GM21528 (cell line): ENCODE measurements around the gene TMEM209.
"Not testable (repeated sequence)": the region's sequence is repeated elsewhere in the genome, so short reads cannot be mapped to it uniquely, and the experiment has no call there.

Experiments
- ATAC-seq: cut with Tn5 transposase; IDR thresholded peaks from one replicate; pipeline ENCODE4 v1.9.1; 2021; ENCODE audit warnings: mild to moderate bottlenecking, moderate library complexity; ENCODE audit not compliant: unreplicated experiment, low FRiP score

The TMEM209 gene

DNA sequence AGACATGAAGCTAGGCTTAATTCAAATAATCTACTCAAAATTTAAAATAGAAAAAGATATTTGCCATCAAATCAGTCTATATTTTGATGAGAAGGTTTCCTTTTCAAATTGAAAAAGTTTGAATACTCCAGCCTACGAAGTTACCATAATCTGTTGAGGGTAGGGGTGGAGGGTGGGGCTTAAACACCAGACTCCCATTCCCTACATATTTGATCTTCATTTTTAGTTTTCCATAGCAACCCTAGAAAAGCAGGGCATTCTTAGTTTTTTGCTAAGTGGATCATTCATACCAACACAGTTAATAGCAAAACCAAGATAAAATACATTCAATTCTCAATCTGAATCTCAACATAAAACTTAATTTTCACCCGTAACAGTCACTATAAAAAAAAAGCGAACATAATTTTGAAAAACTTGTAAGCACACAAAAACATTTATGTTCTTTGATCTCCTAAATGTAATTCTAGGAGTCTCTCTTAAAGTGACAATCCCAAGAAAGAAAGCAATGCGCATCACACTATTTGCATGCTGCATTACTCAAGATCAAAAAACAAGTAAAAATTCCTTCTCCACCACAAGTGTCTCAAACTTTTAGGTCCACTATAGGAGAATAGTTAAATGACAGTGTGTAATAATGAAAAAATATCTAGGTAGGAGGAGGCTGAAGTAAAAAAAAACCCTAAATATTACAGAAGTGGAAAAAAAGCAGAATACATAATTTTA lies 30.8 kb downstream of the TMEM209 start:
- no peak for ATAC-seq

DNA sequence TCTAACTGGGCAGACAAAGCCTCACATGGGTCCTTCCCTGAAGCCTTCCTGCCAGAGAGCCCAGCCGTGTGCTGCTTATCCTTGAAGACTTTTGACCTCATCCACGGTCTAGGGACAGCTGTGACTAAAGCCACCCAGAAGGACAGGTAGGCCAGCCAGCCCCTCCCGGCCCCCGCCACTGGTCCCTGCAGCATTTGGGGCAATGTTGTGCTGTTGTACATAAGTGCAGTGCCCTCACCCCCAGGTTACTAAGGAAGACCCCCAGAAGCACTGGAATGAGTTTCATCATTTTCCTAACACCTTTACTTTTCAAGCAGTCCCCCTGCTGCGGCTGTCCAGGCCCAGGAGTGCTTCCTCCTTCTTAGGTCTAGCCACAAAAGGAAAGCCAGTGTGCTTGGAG lies 43.0 kb downstream of the TMEM209 start:
- no peak for ATAC-seq

DNA sequence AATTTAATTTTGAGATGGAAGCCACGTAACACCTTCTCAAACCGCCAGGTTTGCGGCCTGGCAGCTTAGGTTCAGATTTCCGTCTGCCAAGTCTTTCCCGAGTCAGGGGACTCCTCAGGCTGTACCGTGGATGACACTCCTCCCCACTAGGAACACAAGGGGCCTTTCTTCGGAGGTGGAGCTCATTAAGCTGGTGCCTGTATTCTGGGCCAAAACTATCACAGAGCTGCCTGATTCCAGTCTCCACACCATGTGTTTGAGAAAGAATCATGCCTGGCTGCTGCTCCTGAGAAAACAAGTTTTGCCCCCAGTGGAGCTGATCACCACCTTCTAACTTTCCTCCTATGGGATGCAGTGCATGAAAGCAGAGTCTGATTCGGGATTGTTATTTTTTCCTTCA lies 44.8 kb downstream of the TMEM209 start:
- no peak for ATAC-seq

DNA sequence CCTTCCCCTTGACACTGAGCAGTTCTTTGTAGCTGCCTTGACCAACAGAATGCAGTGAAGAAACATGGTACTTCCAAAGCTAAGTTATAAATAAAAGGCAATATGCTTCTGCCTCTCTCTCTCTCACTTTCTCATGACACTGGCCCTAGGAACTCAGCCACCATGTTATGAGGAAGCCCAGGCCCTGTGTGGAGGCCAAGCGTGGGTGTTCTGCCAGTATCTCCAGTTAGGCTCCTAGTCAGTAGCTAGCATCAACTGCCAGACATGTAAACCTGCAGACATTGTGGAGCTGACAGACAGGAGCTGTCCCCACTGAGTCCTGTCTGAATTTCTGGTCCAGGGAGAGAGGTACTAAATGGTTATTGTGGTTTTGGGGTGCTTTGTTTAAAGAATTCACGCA lies 45.2 kb downstream of the TMEM209 start:
- ATAC-seq = no peak

DNA sequence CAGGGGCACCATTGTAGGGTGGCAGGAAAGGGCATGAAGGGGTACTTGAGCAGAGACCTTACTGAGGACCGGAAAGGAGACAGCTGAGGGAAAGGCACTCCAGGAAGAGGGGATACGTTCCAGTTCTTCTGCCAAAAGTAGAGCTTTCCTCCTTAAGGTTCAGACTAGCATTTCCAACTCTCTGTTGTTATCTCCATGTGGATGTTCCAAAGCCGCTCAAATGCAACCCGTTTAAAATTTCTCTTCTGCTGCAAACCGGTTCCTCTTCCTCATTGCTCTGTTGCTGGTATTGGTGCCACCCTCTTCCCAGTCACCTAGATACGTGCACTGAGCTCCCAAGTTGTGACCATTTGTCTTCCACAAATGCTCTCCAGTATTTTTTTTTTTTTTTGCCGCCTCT lies 47.5 kb downstream of the TMEM209 start:
- ATAC-seq = no peak

DNA sequence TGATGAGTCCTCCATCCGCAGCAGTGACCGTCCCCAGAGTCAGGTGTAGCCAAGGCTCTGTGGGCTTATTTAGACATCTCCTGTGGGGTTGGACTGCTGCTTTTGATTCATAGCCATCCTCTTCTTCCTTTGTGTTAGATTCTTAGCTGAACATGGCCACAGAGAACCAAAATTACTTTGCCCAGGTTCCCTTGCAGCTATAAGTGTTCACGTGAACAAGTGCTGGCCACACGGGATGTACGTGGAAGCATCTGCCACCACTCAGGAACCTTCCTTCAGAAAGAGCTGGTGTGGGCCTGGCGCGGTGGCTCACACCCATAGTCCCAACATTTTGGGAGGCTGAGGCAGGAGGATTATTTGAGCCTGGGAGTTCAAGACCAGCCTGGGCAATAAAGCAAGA lies 49.1 kb downstream of the TMEM209 start:
- no peak for ATAC-seq

DNA sequence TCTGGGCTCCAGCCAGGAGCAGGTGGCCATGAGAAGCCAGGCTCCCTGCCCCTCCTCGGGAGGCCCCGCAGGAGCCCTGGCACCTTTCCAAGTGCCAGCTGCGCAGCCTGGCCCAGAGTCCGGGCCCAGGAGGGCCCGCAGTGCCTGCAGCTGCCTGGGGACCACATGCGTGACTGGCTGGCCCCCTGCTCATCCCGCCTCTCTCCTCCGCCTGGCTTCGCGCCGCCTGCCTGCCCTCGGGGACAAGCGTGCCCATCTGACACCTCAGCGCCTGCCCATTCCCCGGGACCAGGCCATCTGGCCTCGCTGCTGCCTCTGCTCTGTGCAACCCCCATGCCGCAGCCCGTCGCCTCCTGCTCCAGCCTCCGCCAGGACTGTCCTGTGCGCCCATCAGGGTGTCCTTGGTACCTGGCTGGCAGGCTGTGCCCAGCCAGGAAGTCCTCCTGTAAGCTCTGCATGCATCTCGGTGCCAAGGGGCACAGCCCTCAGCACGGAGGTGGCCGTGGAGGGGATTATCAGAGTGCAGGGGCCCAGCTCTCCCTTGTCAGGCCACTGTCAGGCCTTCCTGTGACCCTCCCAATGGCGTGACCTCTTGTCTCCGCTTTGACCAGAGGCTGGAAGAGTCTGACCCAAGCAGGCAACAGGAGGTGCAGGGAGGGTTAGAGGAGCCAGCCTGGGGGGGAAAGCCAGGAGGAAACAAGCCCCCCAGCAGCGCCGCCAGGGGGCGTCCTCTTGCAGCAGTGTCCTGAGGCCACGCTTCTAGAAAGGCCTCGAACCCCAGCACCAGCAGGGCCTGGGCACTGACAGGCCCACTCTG lies 50.5 kb downstream of the TMEM209 start:
- ATAC-seq = no peak

DNA sequence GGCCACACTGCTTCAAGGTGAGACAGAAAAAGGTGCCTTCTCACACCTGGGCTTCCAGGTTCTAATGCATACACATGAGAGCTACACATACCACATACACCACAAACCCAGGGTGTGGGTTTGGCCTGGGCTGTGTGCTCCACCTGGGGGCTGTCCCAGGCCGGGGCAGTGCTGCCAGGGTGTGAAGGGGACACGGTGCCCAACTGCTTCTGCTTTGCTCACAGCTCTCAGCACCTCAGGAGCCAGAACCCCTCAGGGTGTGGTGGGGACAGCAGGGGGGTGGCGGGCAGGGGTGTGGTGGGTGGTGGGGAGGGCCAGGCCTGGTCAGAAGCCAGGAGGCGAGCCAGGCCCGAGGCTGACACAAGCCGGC lies 51.1 kb downstream of the TMEM209 start:
- ATAC-seq = no peak

DNA sequence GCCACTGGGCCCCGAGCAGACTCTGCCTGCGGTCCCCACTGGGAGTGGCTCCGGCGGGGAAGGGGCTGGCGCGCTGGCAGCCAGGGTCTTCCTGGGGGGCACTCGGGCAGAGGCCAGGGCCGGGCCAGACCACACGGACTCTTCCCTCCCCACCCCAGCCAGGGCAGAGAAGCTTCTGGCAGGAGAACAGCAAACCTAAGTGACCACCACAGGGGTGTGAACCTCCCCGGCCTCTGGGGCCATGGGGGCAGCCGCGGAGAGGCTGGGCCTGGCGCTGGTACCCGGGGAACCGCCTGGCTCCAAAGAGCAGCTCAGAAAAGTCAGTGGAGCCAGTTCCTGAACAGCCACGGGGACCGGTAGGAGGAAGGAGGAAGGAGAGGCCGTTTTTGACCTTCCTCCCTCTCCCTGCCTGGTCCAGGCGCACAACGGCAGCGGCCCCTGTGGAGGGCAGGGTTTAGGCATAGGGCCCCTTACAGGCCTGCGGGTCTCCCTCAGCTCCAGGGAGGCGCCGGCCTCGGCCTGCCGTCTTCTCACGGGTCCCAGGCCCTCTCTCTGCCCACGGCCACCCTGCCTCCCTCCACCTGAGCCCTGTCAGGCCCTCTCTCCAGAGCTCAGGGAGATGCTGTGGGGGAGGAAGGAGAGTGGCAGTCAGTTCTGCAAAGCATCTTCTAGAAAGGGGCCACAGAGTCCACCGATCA lies 51.8 kb downstream of the TMEM209 start:
- no peak for ATAC-seq

DNA sequence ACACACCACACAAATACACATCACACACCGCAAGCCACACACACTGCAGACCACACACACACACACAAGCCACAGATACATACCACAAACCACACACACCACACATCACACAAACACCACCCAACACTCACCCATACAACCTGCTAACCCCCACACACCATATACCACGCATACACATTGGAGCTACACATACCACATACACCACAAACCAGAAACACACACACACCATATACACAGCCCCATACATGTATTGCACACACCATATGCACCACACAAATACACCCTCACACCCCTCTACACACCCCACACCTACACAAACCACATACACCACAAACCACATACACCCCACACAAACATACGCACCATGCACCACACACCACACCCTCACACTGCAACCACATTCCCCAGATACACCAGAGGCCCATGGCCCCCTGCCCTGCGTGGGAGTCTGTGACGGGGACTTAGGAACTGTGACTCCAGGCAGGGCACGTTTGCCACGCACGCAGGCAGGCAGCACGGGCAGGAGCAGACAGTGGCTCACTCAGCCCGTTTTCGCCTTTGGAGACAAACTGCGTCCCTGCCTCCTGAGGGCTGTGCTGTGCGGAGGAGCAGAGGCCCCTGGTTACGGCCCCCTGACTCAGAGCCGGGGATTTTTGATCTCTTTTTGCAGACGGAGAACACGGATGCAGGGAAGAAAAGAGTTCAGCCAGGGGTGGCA lies 52.6 kb downstream of the TMEM209 start:
- ATAC-seq = no peak

DNA sequence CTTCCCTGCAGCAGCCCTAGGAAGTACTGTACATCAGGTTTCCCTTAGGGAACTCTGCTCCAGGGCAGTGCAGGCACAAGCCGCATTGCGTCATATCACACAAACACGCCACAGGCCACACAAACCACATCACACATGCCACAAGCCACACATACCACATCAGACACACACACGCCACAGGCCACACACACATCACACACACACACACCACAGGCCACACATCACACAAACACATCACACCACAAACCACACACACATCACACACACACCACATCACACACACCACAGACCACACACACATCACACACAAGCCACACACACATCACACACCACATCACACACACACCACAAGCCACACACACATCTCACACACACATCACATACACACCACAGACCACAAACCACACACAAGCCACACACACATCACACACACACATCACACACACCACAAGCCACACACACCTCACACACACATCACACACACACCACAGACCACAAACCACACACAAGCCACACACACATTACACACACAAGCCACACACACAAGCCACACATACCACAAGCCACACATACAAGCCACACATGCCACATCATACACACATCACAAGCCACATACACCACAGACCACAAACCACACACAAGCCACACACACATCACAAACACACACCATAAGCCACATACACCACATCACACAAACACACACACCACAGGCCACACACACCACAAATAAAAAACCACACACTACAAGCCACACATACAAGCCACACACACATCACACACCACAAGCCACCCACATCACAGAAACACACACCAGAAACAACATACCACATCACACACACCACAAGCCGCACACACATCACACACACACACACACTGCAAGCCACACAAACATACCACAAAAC lies 53.4 kb downstream of the TMEM209 start:
- no peak for ATAC-seq

DNA sequence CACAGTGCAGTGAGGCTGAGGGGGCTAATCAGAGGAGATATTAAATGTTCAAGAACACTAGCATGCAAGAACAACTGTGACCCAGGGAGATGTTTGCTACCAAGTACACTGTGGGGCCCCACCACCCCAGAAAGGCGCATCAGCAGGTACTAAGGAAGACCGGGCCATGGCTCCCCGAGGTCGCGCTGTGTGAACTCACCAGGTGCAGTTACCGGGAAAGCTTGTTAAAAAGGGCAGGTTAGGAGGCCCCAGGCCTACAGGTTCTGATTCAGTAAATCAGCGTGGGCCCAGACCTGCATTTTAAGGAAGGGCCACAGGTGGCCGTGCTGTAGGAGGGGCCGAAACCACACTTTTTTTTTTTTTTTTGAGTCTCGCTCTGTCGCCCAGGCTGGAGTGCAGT lies 54.6 kb downstream of the TMEM209 start:
- ATAC-seq = no peak

DNA sequence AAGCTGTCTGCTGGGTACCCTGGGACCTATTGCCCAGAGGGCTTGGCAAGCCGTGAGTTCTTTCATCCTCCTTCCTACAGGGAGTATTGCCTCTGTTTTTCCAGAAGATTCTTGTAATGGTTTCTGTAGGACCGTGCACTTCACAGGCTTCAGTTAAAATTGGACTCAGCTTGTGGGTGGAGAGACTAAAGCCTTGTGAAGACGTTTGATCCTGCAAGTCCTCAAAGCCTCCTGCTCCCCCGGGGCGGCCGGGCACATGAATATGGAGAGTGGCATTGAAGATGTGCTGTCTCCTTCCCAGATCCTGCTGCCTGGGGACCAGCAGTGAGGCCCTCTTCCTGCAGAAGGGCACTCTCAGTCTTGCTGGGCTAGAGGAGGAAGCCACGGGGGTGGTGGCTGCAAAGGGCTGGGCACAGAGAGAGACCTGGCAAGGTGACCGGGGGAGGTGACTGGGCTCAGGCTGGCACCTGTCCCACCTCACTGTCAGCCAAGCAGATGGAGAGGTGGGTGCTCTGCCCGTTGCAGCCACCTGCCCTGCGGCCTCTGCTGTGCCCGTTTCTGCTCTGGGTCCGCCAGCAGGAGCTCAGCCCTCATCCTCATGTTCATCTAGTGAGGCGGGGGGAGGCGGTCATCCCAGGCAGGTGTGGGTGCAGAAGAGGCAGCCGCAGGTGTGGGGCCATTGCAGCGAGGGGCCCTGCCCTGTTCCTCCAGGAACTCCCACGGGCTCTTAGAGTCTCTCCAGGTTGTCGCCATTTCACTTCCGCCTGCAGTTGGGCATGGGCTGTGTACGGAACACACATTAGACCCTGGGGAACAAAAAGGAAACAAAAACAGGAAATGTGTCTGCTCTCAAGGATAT lies 55.7 kb downstream of the TMEM209 start:
- peak; percentile 58 for ATAC-seq

DNA sequence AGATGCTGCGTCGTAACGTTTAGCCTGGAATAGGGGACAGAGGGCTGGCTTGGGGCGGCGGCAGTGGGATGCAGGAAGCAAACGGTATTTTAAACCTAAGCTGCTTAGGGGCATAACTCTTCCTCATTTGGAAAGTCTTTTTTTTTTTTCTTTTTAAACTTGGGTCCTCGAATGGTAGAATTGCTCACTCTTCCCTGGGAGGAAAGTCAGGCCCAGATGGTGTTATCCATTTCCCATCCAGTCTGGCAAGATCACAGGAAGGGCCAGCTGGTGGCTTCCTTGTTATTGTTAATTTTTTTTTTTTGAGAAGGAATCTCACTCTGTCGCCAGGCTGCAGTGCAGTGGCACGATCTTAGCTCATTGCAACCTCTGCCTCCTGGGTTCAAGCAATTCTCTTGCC lies 56.6 kb downstream of the TMEM209 start:
- ATAC-seq = no peak

DNA sequence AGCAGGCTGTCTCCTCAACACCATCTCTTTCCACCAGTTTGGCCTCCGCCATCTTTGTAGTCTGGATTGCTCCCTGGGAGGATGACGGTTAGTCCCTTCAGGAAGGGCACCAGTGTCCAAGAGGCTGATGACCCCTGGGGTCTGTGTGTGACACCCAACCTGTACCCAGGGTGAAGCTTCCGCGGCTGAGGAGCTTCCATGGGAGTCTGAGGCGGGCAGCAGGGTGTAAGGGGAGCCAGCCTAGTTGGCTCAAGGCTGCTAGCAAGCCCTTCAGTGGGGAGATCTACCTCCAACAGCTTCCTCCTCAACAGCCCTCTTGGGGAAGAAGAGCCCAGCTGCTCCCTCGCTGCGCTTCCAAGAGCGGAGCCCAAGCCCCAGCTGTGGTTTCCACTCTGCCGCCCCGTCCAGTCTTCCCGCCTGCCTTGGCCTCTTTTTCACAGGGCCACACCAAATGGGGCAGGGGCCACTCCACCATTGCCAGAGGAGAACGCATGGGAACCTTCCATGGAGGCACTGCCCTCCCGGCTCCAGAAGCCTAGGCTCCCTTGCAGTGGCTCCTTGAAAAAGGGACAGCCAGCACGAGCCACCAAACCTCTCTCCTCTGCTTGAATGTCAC lies 57.4 kb downstream of the TMEM209 start:
- ATAC-seq = no peak

DNA sequence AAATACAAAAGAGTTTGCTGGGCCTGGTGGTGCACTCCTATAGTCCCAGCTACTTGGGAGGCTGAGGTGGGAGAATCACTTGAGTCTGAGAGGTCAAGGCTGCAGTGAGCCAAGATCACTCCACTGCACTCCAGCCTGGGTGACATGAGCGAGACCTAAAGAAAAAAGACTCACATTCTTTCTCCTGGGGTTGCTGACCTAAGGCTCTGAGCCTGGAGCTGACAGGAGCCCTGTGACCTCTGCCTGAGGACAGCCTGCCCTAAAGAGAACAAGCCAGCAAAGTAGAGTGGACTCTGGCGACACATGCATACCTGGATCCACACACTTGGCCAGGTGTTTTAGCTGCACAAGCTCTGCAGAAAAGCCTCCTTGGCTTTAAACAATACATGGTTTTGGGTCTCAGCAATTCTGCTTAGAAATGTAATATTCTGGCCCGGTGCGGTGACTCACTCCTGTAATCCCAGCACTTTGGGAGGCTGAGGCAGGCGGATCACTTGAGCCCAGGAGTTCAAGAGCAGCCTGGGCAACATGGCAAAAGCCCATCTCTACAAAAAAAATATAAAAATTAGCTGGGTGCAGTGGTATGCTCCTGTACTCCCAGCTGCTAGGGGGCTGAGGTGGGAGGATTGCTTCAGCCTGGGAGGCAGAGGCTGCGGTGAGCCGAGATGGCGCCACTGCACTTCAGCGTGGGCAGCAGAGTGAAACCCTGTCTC lies 58.4 kb downstream of the TMEM209 start:
- no peak for ATAC-seq

DNA sequence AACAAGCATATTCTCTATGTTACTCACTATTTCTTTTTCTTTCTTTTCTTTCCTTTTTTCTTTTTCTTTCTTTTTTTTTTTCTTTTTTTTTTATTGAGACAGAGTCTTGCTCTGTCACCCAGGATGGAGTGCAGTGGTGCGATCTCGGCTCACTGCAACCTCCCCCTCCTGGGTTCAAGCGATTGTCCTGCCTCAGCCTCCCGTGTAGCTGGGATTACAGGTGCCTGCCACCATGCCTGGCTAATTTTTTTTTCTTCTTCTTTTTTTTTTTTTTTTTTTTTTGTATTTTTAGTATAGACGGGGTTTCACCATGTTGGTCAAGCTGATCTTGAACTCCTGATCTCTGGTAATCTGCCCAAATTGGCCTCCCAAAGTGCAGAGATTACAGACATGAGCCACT lies 59.1 kb downstream of the TMEM209 start:
- ATAC-seq = not testable (repeated sequence)
